Loucy (cell line): ENCODE results near the gene SRPK3.

Source experiments
- H2AFZ ChIP-seq: fragments of 200-600 bp; sonication (generic); 2 replicates; pipeline ENCODE4 v1.6.0; 2016; ENCODE audit warnings: antibody characterized with exemption, mild to moderate bottlenecking, low read length, moderate library complexity
- H3F3A ChIP-seq: fragments of 200-600 bp; 2 replicates; pipeline ENCODE4 v1.6.0; 2016; ENCODE audit warnings: antibody characterized with exemption, low read depth, mild to moderate bottlenecking
- H3K27me3 ChIP-seq: fragments of 200-600 bp; sonication (generic); 2 replicates; pipeline ENCODE4 v1.6.1; 2014; ENCODE audit warnings: low read length, mild to moderate bottlenecking; ENCODE audit not compliant: insufficient read depth, poor library complexity, severe bottlenecking
- H3K36me3 ChIP-seq: fragments of 200-600 bp; sonication (generic); 2 replicates; pipeline ENCODE4 v1.6.1; 2016; ENCODE audit warnings: low read length; ENCODE audit not compliant: insufficient read depth
- H3K4me1 ChIP-seq: fragments of 200-600 bp; sonication (generic); 2 replicates; pipeline ENCODE4 v1.5.1; 2014; ENCODE audit warnings: low read length, mild to moderate bottlenecking; ENCODE audit not compliant: insufficient read depth, poor library complexity, severe bottlenecking
- H3K4me2 ChIP-seq: fragments of 200-600 bp; sonication (generic); 2 replicates; pipeline ENCODE4 v1.6.0; 2014; ENCODE audit warnings: antibody characterized with exemption, low read length, low read depth, mild to moderate bottlenecking; ENCODE audit not compliant: poor library complexity, severe bottlenecking
- H3K4me3 ChIP-seq: fragments of 200-600 bp; sonication (generic); 2 replicates; pipeline ENCODE4 v1.5.1; 2014; ENCODE audit warnings: low read length, mild to moderate bottlenecking, mixed read lengths; ENCODE audit not compliant: poor library complexity, severe bottlenecking
- H3K79me2 ChIP-seq: fragments of 200-600 bp; sonication (generic); 2 replicates; pipeline ENCODE4 v1.6.1; 2014; ENCODE audit warnings: low read length; ENCODE audit not compliant: insufficient read depth
- H3K9ac ChIP-seq: fragments of 200-600 bp; sonication (generic); 2 replicates; pipeline ENCODE4 v1.6.0; 2014; ENCODE audit warnings: mild to moderate bottlenecking, low read depth, low read length, moderate library complexity; ENCODE audit not compliant: poor library complexity, severe bottlenecking
- H3K9me2 ChIP-seq: fragments of 200-600 bp; sonication (generic); replicated peaks from 2 replicates; pipeline ENCODE4 v1.6.1; 2016; ENCODE audit warnings: low read depth, low read length, mixed read lengths
- H3K9me3 ChIP-seq: fragments of 200-600 bp; sonication (generic); 2 replicates; pipeline ENCODE4 v1.6.1; 2014; ENCODE audit warnings: mild to moderate bottlenecking, antibody characterized with exemption, low read length, low read depth; ENCODE audit not compliant: insufficient read depth
- H4K20me1 ChIP-seq: fragments of 200-600 bp; sonication (generic); 2 replicates; pipeline ENCODE4 v1.6.0; 2014; ENCODE audit warnings: antibody characterized with exemption, low read length, mild to moderate bottlenecking; ENCODE audit not compliant: insufficient read depth, poor library complexity, severe bottlenecking
- CTCF ChIP-seq: fragments of 200-600 bp; sonication (generic); conservative IDR thresholded peaks from 2 replicates; pipeline ENCODE4 v1.5.1; 2014; ENCODE audit warnings: mild to moderate bottlenecking, antibody characterized with exemption, low read length
- EZH2phosphoT487 ChIP-seq: fragments of 200-600 bp; IDR thresholded peaks from 2 replicates; pipeline ENCODE4 v1.6.1; 2018; ENCODE audit warnings: antibody characterized with exemption, mild to moderate bottlenecking, moderate library complexity, borderline replicate concordance

The SRPK3 gene

GRCh38 chrX:153783378-153784013, 2.7 kb downstream of the SRPK3 start:
- TF ChIP-seq EZH2phosphoT487 (no peak), CTCF (no peak)
- Histone ChIP-seq H3K4me2 (no peak overlapping the region), H3K4me1 (no peaks in the 10 kb centered on the region), H3K36me3 (peaks cover 8% of the 10 kb centered on the region; the same call in 1 of the 2 replicates), H2AFZ (no peak overlapping the region), H3K9me2 (no peaks in the 10 kb centered on the region), H3F3A (no peaks in the 10 kb centered on the region), H3K9me3 (no peaks in the 10 kb centered on the region), H3K9ac (no peak overlapping the region), H3K4me3 (no peak overlapping the region), H3K79me2 (no peaks in the 10 kb centered on the region), H4K20me1 (no peaks in the 10 kb centered on the region), H3K27me3 (no peaks in the 10 kb centered on the region)

DNA sequence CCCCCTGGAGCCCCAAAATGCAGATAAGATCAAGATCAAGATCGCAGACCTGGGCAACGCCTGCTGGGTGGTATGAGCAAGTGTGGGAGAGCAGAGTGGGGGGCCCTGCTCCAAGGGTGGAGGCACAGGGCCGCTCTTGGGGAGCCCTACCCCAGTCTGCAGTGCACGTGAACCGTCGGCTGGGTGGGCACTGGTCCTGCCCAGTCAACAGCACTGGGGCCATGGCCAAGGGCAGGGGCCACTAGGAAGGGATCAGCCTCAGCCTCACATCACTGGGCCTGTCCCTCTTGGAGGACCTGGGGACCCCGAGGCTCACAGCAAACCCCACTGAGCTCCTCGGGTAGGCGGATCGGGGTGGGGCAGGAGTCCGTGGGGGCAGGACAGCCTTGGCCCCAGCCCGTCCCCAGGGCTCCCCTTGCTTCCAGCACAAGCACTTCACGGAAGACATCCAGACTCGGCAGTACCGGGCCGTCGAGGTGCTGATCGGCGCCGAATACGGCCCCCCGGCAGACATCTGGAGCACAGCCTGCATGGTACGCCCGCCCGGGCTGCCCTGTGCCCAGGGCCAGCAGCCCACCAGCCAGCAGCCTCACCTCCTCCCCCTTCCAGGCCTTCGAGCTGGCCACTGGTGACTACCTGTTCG, 3.6 kb downstream of the SRPK3 start:
- no peak overlapping the region for H3K9ac ChIP-seq
- H2AFZ ChIP-seq: no peak overlapping the region
- H3K9me3 ChIP-seq: no peaks in the 10 kb centered on the region
- no peak overlapping the region for H3K4me2 ChIP-seq
- H3K27me3 ChIP-seq: no peaks in the 10 kb centered on the region
- H3K4me1 ChIP-seq: no peaks in the 10 kb centered on the region
- no peaks in the 10 kb centered on the region for H3K79me2 ChIP-seq
- H3F3A ChIP-seq: no peaks in the 10 kb centered on the region
- no peak overlapping the region for H3K4me3 ChIP-seq
- H3K9me2 ChIP-seq: no peaks in the 10 kb centered on the region
- no peaks in the 10 kb centered on the region for H4K20me1 ChIP-seq
- peaks cover 8% of the 10 kb centered on the region; the same call in 1 of the 2 replicates for H3K36me3 ChIP-seq
- TF ChIP-seq CTCF: no peak
- TF ChIP-seq EZH2phosphoT487: no peak

- H2AFZ ChIP-seq: no peak overlapping the region
- no peak overlapping the region for H3K4me3 ChIP-seq
- no peaks in the 10 kb centered on the region for H4K20me1 ChIP-seq
- peaks cover 8% of the 10 kb centered on the region; the same call in 1 of the 2 replicates for H3K36me3 ChIP-seq
- H3K9ac ChIP-seq: no peak overlapping the region
- H3K4me1 ChIP-seq: peaks cover 5% of the 10 kb centered on the region
- no peaks in the 10 kb centered on the region for H3F3A ChIP-seq
- no peaks in the 10 kb centered on the region for H3K9me3 ChIP-seq
- H3K27me3 ChIP-seq: no peaks in the 10 kb centered on the region
- no peak overlapping the region for H3K4me2 ChIP-seq
- H3K79me2 ChIP-seq: peaks cover 16% of the 10 kb centered on the region; the same call in 1 of the 2 replicates
- no peaks in the 10 kb centered on the region for H3K9me2 ChIP-seq
- TF ChIP-seq EZH2phosphoT487: no peak
- no peak for TF ChIP-seq CTCF
These were observed 5.8 kb downstream of the SRPK3 start for GRCh38 chrX:153786669-153787068.
